DOHH2 (cell line): ENCODE measurements around the gene GNL1.

ENCODE experiments used
- H3F3A ChIP-seq: fragments of 200-600 bp; sonication (generic), shearing (Covaris generic); 2 replicates; pipeline ENCODE4 v1.6.0; 2016; ENCODE audit warnings: antibody characterized with exemption, mild to moderate bottlenecking; ENCODE audit not compliant: control insufficient read depth, insufficient read depth
- H3K27ac ChIP-seq: fragments of 200-600 bp; sonication (generic); 2 replicates; pipeline ENCODE4 v1.5.1; 2014; ENCODE audit warnings: low read depth, mild to moderate bottlenecking, low read length, moderate library complexity
- H3K27me3 ChIP-seq: fragments of 200-600 bp; sonication (generic); 2 replicates; pipeline ENCODE4 v1.6.1; 2014; ENCODE audit warnings: mild to moderate bottlenecking, low read length, mixed read lengths; ENCODE audit not compliant: control insufficient read depth
- H3K36me3 ChIP-seq: fragments of 200-600 bp; sonication (generic); 2 replicates; pipeline ENCODE4 v1.6.1; 2014; ENCODE audit warnings: mild to moderate bottlenecking, low read length, moderate library complexity, mixed read lengths; ENCODE audit not compliant: control insufficient read depth
- H3K4me1 ChIP-seq: fragments of 200-600 bp; sonication (generic); 2 replicates; pipeline ENCODE4 v1.6.1; 2014; ENCODE audit warnings: mild to moderate bottlenecking, low read length, mixed read lengths; ENCODE audit not compliant: control insufficient read depth
- H3K4me2 ChIP-seq: fragments of 200-600 bp; sonication (generic); 2 replicates; pipeline ENCODE4 v1.6.0; 2014; ENCODE audit warnings: mild to moderate bottlenecking, low read length, moderate library complexity
- H3K4me3 ChIP-seq: fragments of 200-600 bp; sonication (generic); 2 replicates; pipeline ENCODE4 v1.5.1; 2014; ENCODE audit warnings: mild to moderate bottlenecking, low read length, mixed read lengths
- H3K79me2 ChIP-seq: fragments of 200-600 bp; sonication (generic); 2 replicates; pipeline ENCODE4 v1.6.1; 2014; ENCODE audit warnings: mild to moderate bottlenecking, low read length, mixed read lengths; ENCODE audit not compliant: control insufficient read depth
- H3K9me2 ChIP-seq: fragments of 200-600 bp; sonication (generic); replicated peaks from 2 replicates; pipeline ENCODE4 v1.6.1; 2014; ENCODE audit warnings: mild to moderate bottlenecking, low read length, mixed read lengths; ENCODE audit not compliant: control insufficient read depth
- H3K9me3 ChIP-seq: fragments of 200-600 bp; sonication (generic); 2 replicates; pipeline ENCODE4 v1.6.1; 2014; ENCODE audit warnings: antibody characterized with exemption, low read length, mixed read lengths; ENCODE audit not compliant: control insufficient read depth, insufficient read depth
- H4K20me1 ChIP-seq: fragments of 200-600 bp; sonication (generic); 2 replicates; pipeline ENCODE4 v1.6.0; 2014; ENCODE audit warnings: low read depth, mild to moderate bottlenecking, antibody characterized with exemption, low read length, moderate library complexity; ENCODE audit not compliant: control insufficient read depth, insufficient read depth
- CTCF ChIP-seq: fragments of 200-600 bp; sonication (generic); IDR thresholded peaks from one replicate; pipeline ENCODE4 v1.5.1; 2014; ENCODE audit warnings: antibody characterized with exemption, mild to moderate bottlenecking, low read depth, low read length; ENCODE audit not compliant: poor library complexity, severe bottlenecking
- EZH2phosphoT487 ChIP-seq: fragments of 200-600 bp; sonication (generic); IDR thresholded peaks from 2 replicates; pipeline ENCODE4 v1.6.1; 2017; ENCODE audit warnings: borderline replicate concordance, mild to moderate bottlenecking, antibody characterized with exemption, low read length, moderate library complexity, mixed read lengths

The GNL1 gene

DNA sequence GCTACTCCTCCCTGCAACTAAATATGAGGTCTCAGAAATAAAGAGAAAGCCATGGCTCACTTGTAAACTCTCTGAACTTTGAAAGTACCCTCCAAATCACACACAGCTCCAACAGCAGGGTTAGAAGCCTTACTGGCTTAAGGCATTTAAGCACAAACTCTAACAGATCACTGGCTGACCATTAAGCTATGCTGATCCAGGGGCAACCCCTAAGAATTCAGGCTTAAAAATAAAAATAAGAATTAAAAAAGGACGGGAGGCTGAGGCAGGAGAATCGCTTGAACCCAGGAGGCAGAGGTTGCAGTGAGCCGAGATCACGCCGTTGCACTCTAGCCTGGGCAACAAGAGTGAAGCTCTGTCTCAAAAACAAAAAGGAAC lies 45.1 kb downstream of the GNL1 start:
- Histone ChIP-seq H3K27me3 (peaks cover 32% of the 10 kb centered on the region), H4K20me1 (no peaks in the 10 kb centered on the region), H3F3A (peaks cover 23% of the 10 kb centered on the region), H3K9me2 (no peaks in the 10 kb centered on the region), H3K36me3 (no peaks in the 10 kb centered on the region), H3K4me2 (peak overlapping the region; percentile 13; the same call in 1 of the 2 replicates), H3K27ac (no peak overlapping the region), H3K4me1 (peaks cover 73% of the 10 kb centered on the region), H3K9me3 (no peaks in the 10 kb centered on the region), H3K79me2 (no peaks in the 10 kb centered on the region), H3K4me3 (no peak overlapping the region)
- TF ChIP-seq CTCF: no peak
- no peak for TF ChIP-seq EZH2phosphoT487

GRCh38 chr6:30510419-30511168 lies 45.7 kb downstream of the GNL1 start:
- H3K27ac ChIP-seq: no peak overlapping the region
- no peaks in the 10 kb centered on the region for H4K20me1 ChIP-seq
- peaks cover 22% of the 10 kb centered on the region for H3F3A ChIP-seq
- H3K4me1 ChIP-seq: peaks cover 69% of the 10 kb centered on the region
- H3K27me3 ChIP-seq: peaks cover 37% of the 10 kb centered on the region
- H3K36me3 ChIP-seq: no peaks in the 10 kb centered on the region
- no peaks in the 10 kb centered on the region for H3K9me3 ChIP-seq
- TF ChIP-seq CTCF (no peak), EZH2phosphoT487 (no peak)
- no peaks in the 10 kb centered on the region for H3K9me2 ChIP-seq
- no peaks in the 10 kb centered on the region for H3K79me2 ChIP-seq
- H3K4me2 ChIP-seq: peak overlapping the region; percentile 13; the same call in 1 of the 2 replicates
- no peak overlapping the region for H3K4me3 ChIP-seq

GRCh38 chr6:30508890-30509736 lies 47.2 kb downstream of the GNL1 start:
- Histone ChIP-seq H3K27ac (peak overlapping the region; percentile 83), H3K4me1 (peaks cover 61% of the 10 kb centered on the region), H3K36me3 (no peaks in the 10 kb centered on the region), H3K9me2 (no peaks in the 10 kb centered on the region), H3F3A (peaks cover 16% of the 10 kb centered on the region), H3K4me3 (peak overlapping the region; percentile 70), H3K27me3 (peaks cover 30% of the 10 kb centered on the region), H3K79me2 (no peaks in the 10 kb centered on the region), H3K4me2 (peak overlapping the region; percentile 95), H4K20me1 (no peaks in the 10 kb centered on the region), H3K9me3 (no peaks in the 10 kb centered on the region)
- no peak for TF ChIP-seq CTCF
- TF ChIP-seq EZH2phosphoT487: no peak
